Loucy (cell line): ENCODE measurements around the gene PHIP.

Experiments
- H2AFZ ChIP-seq: fragments of 200-600 bp; sonication (generic); 2 replicates; pipeline ENCODE4 v1.6.0; 2016; ENCODE audit warnings: antibody characterized with exemption, mild to moderate bottlenecking, low read length, moderate library complexity
- H3F3A ChIP-seq: fragments of 200-600 bp; 2 replicates; pipeline ENCODE4 v1.6.0; 2016; ENCODE audit warnings: antibody characterized with exemption, low read depth, mild to moderate bottlenecking
- H3K27me3 ChIP-seq: fragments of 200-600 bp; sonication (generic); 2 replicates; pipeline ENCODE4 v1.6.1; 2014; ENCODE audit warnings: low read length, mild to moderate bottlenecking; ENCODE audit not compliant: insufficient read depth, poor library complexity, severe bottlenecking
- H3K36me3 ChIP-seq: fragments of 200-600 bp; sonication (generic); 2 replicates; pipeline ENCODE4 v1.6.1; 2016; ENCODE audit warnings: low read length; ENCODE audit not compliant: insufficient read depth
- H3K4me1 ChIP-seq: fragments of 200-600 bp; sonication (generic); 2 replicates; pipeline ENCODE4 v1.5.1; 2014; ENCODE audit warnings: low read length, mild to moderate bottlenecking; ENCODE audit not compliant: insufficient read depth, poor library complexity, severe bottlenecking
- H3K4me2 ChIP-seq: fragments of 200-600 bp; sonication (generic); 2 replicates; pipeline ENCODE4 v1.6.0; 2014; ENCODE audit warnings: antibody characterized with exemption, low read length, low read depth, mild to moderate bottlenecking; ENCODE audit not compliant: poor library complexity, severe bottlenecking
- H3K4me3 ChIP-seq: fragments of 200-600 bp; sonication (generic); 2 replicates; pipeline ENCODE4 v1.5.1; 2014; ENCODE audit warnings: low read length, mild to moderate bottlenecking, mixed read lengths; ENCODE audit not compliant: poor library complexity, severe bottlenecking
- H3K79me2 ChIP-seq: fragments of 200-600 bp; sonication (generic); 2 replicates; pipeline ENCODE4 v1.6.1; 2014; ENCODE audit warnings: low read length; ENCODE audit not compliant: insufficient read depth
- H3K9ac ChIP-seq: fragments of 200-600 bp; sonication (generic); 2 replicates; pipeline ENCODE4 v1.6.0; 2014; ENCODE audit warnings: mild to moderate bottlenecking, low read depth, low read length, moderate library complexity; ENCODE audit not compliant: poor library complexity, severe bottlenecking
- H3K9me2 ChIP-seq: fragments of 200-600 bp; sonication (generic); replicated peaks from 2 replicates; pipeline ENCODE4 v1.6.1; 2016; ENCODE audit warnings: low read depth, low read length, mixed read lengths
- H3K9me3 ChIP-seq: fragments of 200-600 bp; sonication (generic); 2 replicates; pipeline ENCODE4 v1.6.1; 2014; ENCODE audit warnings: mild to moderate bottlenecking, antibody characterized with exemption, low read length, low read depth; ENCODE audit not compliant: insufficient read depth
- H4K20me1 ChIP-seq: fragments of 200-600 bp; sonication (generic); 2 replicates; pipeline ENCODE4 v1.6.0; 2014; ENCODE audit warnings: antibody characterized with exemption, low read length, mild to moderate bottlenecking; ENCODE audit not compliant: insufficient read depth, poor library complexity, severe bottlenecking
- CTCF ChIP-seq: fragments of 200-600 bp; sonication (generic); conservative IDR thresholded peaks from 2 replicates; pipeline ENCODE4 v1.5.1; 2014; ENCODE audit warnings: mild to moderate bottlenecking, antibody characterized with exemption, low read length
- EZH2phosphoT487 ChIP-seq: fragments of 200-600 bp; IDR thresholded peaks from 2 replicates; pipeline ENCODE4 v1.6.1; 2018; ENCODE audit warnings: antibody characterized with exemption, mild to moderate bottlenecking, moderate library complexity, borderline replicate concordance

The PHIP gene

GRCh38 chr6:79010422-79010821 lies 67.6 kb downstream of the PHIP start:
- Histone ChIP-seq H4K20me1 (peaks cover 21% of the 10 kb centered on the region), H3K9me2 (no peaks in the 10 kb centered on the region), H3K4me1 (no peaks in the 10 kb centered on the region), H3K9ac (no peak overlapping the region), H3F3A (no peaks in the 10 kb centered on the region), H2AFZ (no peak overlapping the region), H3K4me3 (no peak overlapping the region), H3K79me2 (no peaks in the 10 kb centered on the region), H3K4me2 (no peak overlapping the region), H3K36me3 (peaks cover 85% of the 10 kb centered on the region), H3K27me3 (no peaks in the 10 kb centered on the region), H3K9me3 (no peaks in the 10 kb centered on the region)
- TF ChIP-seq EZH2phosphoT487 (no peak), CTCF (no peak)

GRCh38 chr6:79009819-79010218 lies 68.2 kb downstream of the PHIP start:
- Histone ChIP-seq H4K20me1 (peaks cover 15% of the 10 kb centered on the region), H3K79me2 (no peaks in the 10 kb centered on the region), H3K4me3 (no peak overlapping the region), H3K36me3 (peaks cover 82% of the 10 kb centered on the region), H3K4me2 (no peak overlapping the region), H3K9ac (no peak overlapping the region), H3K4me1 (no peaks in the 10 kb centered on the region), H3K27me3 (no peaks in the 10 kb centered on the region), H3K9me3 (no peaks in the 10 kb centered on the region), H3K9me2 (no peaks in the 10 kb centered on the region), H3F3A (no peaks in the 10 kb centered on the region), H2AFZ (no peak overlapping the region)
- no peak for TF ChIP-seq EZH2phosphoT487
- no peak for TF ChIP-seq CTCF

GRCh38 chr6:79005497-79005896 lies 72.6 kb downstream of the PHIP start:
- H3K4me1 ChIP-seq, result no peaks in the 10 kb centered on the region
- H3K79me2 ChIP-seq, result no peaks in the 10 kb centered on the region
- no peaks in the 10 kb centered on the region for H3K27me3 ChIP-seq
- H2AFZ ChIP-seq, result no peak overlapping the region
- H3F3A ChIP-seq, result no peaks in the 10 kb centered on the region
- peaks cover 88% of the 10 kb centered on the region for H3K36me3 ChIP-seq
- H3K9me3 ChIP-seq, result no peaks in the 10 kb centered on the region
- H4K20me1 ChIP-seq, result peaks cover 11% of the 10 kb centered on the region
- no peaks in the 10 kb centered on the region for H3K9me2 ChIP-seq
- H3K9ac ChIP-seq, result no peak overlapping the region
- TF ChIP-seq CTCF, result no peak
- TF ChIP-seq EZH2phosphoT487, result no peak
- no peak overlapping the region for H3K4me2 ChIP-seq
- H3K4me3 ChIP-seq, result no peak overlapping the region
